SK-N-SH (cell line): ENCODE data around the gene PIGV. TPM values are rescaled to one million over a fixed set of nuclear protein-coding genes. Genes with fewer than 3 reads are reported as not detected.

ENCODE experiments used
- CTCF ChIA-PET: fragments of 300-600, 350-600 bp; formaldehyde crosslinking; extraction: SDS; loops from one replicate; lab custom pipeline; 2021; lab: Yijun Ruan, JAX
- POLR2A ChIA-PET: fragments of 350-600 bp; sonication (Branson Sonifier 250); formaldehyde crosslinking; extraction: SDS; loops from one replicate; lab custom pipeline; 2020; ENCODE audit warnings: antibody characterized with exemption, inconsistent platforms; lab: Yijun Ruan, JAX
- DNase-seq: peaks from one replicate; pipeline ENCODE4 v3.0.0; 2012
- H2AFZ ChIP-seq: fragments of 200-600 bp; sonication (generic); 2 replicates; pipeline ENCODE4 v1.8.1; 2016; ENCODE audit warnings: antibody characterized with exemption, mild to moderate bottlenecking, low read depth
- H3F3A ChIP-seq: fragments of 200-600 bp; sonication (generic); replicated peaks from 2 replicates; pipeline ENCODE3; 2016; ENCODE audit warnings: antibody characterized with exemption, mild to moderate bottlenecking; ENCODE audit not compliant: insufficient read depth
- H3K27ac ChIP-seq, 2 experiments: fragments of 200-500 bp in 1 of 2; fragments of 200-600 bp in 1 of 2; sonication (Bioruptor generic) in 1 of 2; sonication (generic), shearing (Covaris generic) in 1 of 2; 2 replicates each; pipeline versions ENCODE4 v1.5.1 to v1.6.1; 2014 to 2016; ENCODE audit warnings: low read depth in 2 of 2, inconsistent platforms in 1 of 2, low read length in 1 of 2, mild to moderate bottlenecking in 1 of 2, mixed read lengths in 1 of 2
- H3K27me3 ChIP-seq: fragments of 200-600 bp; sonication (generic), shearing (Covaris generic); 2 replicates; pipeline ENCODE4 v1.6.1; 2016; ENCODE audit warnings: mixed run types; ENCODE audit not compliant: insufficient read depth
- H3K36me3 ChIP-seq, 2 experiments: fragments of 200-500 bp in 1 of 2; fragments of 200-600 bp in 1 of 2; sonication (Bioruptor generic) in 1 of 2; sonication (generic) in 1 of 2; replicated peaks in 1 of 2; 2 replicates each; pipeline versions ENCODE3 to v1.5.1; 2014 to 2016; ENCODE audit warnings: low read length in 1 of 2, mild to moderate bottlenecking in 1 of 2; ENCODE audit not compliant: insufficient read depth in 2 of 2, control insufficient read depth in 1 of 2
- H3K4me1 ChIP-seq, 2 experiments: fragments of 200-500 bp in 1 of 2; fragments of 200-600 bp in 1 of 2; sonication (Bioruptor generic) in 1 of 2; sonication (generic), shearing (Covaris generic) in 1 of 2; 2 replicates each; pipeline versions ENCODE4 v1.5.1 to v1.6.1; 2014 to 2016; ENCODE audit warnings: low read depth in 1 of 2, low read length in 1 of 2, mixed run types in 1 of 2; ENCODE audit not compliant: insufficient read depth in 2 of 2, control insufficient read depth in 1 of 2
- H3K4me2 ChIP-seq: fragments of 200-600 bp; sonication (generic), shearing (Covaris generic); 2 replicates; pipeline ENCODE4 v1.6.1; 2017; ENCODE audit warnings: mixed run types
- H3K4me3 ChIP-seq, 2 experiments: fragments of 200-500 bp in 1 of 2; fragments of 200-600 bp in 1 of 2; sonication (Bioruptor generic) in 1 of 2; sonication (generic), shearing (Covaris generic) in 1 of 2; 2 replicates each; pipeline versions ENCODE4 v1.5.1 to v1.8.1; 2014 to 2016; ENCODE audit warnings: low read depth in 2 of 2, inconsistent platforms in 1 of 2, low read length in 1 of 2, mild to moderate bottlenecking in 1 of 2, mixed read lengths in 1 of 2, moderate library complexity in 1 of 2
- H3K79me2 ChIP-seq: fragments of 200-600 bp; sonication (generic); 2 replicates; pipeline ENCODE4 v1.8.1; 2017; ENCODE audit warnings: mild to moderate bottlenecking; ENCODE audit not compliant: insufficient read depth
- H3K9ac ChIP-seq: fragments of 200-600 bp; sonication (generic); 2 replicates; pipeline ENCODE4 v1.6.1; 2017; ENCODE audit warnings: mixed run types
- H3K9me2 ChIP-seq: fragments of 200-600 bp; sonication (generic); 2 replicates; pipeline ENCODE4 v1.6.1; 2017; ENCODE audit warnings: mixed run types
- H3K9me3 ChIP-seq: fragments of 200-600 bp; sonication (generic); 2 replicates; pipeline ENCODE4 v1.6.1; 2017; ENCODE audit warnings: mixed run types, mild to moderate bottlenecking, moderate library complexity
- H4K20me1 ChIP-seq: fragments of 200-600 bp; sonication (generic); 2 replicates; pipeline ENCODE4 v1.6.1; 2017; ENCODE audit warnings: mild to moderate bottlenecking, mixed run types; ENCODE audit not compliant: insufficient read depth
- EP300 ChIP-seq, 2 experiments: IDR thresholded peaks; 2 replicates each; pipeline versions ENCODE4 v1.4.0 to v1.6.1; 2012; ENCODE audit warnings: borderline replicate concordance in 1 of 2, low read depth in 1 of 2, low read length in 1 of 2
- FOSL2 ChIP-seq: IDR thresholded peaks from 2 replicates; pipeline ENCODE4 v1.4.0; 2012; ENCODE audit warnings: low read depth, mild to moderate bottlenecking, moderate library complexity, borderline replicate concordance
- FOXJ3 ChIP-seq: sonication (generic); formaldehyde crosslinking; IDR thresholded peaks from 2 replicates; pipeline ENCODE4 v1.5.1; 2020; ENCODE audit warnings: mild to moderate bottlenecking, missing genetic modification reagents
- JUND ChIP-seq: IDR thresholded peaks from 2 replicates; pipeline ENCODE4 v1.4.0; 2012
- MEF2A ChIP-seq: IDR thresholded peaks from 2 replicates; pipeline ENCODE4 v1.4.0; 2012; ENCODE audit warnings: low read depth, borderline replicate concordance
- NFIC ChIP-seq: IDR thresholded peaks from 2 replicates; pipeline ENCODE4 v1.4.0; 2012; ENCODE audit warnings: borderline replicate concordance
- REST ChIP-seq: IDR thresholded peaks from 2 replicates; pipeline ENCODE4 v1.6.1; 2012; ENCODE audit warnings: mild to moderate bottlenecking, low read depth, low read length, moderate library complexity
- SIN3A ChIP-seq: IDR thresholded peaks from 2 replicates; pipeline ENCODE4 v1.6.1; 2012; ENCODE audit warnings: low read depth, mild to moderate bottlenecking, low read length, moderate library complexity, borderline replicate concordance
- SMC3 ChIP-seq: IDR thresholded peaks from 2 replicates; pipeline ENCODE4 v1.6.1; 2012; ENCODE audit warnings: low read depth, low read length, improper control_type of control experiment
- TCF12 ChIP-seq: IDR thresholded peaks from 2 replicates; pipeline ENCODE4 v1.4.0; 2012
- USF2 ChIP-seq: fragments of 150-350 bp; IDR thresholded peaks from 2 replicates; pipeline ENCODE4 v1.6.1; 2017; ENCODE audit warnings: antibody characterized with exemption, low read length, low read depth, borderline replicate concordance
- YY1 ChIP-seq: IDR thresholded peaks from 2 replicates; pipeline ENCODE4 v1.4.0; 2012; ENCODE audit warnings: low read depth, mild to moderate bottlenecking
- WGBS: methylation state at CpG from one replicate; pipeline ENCODE4 v1.1.6; 2017; ENCODE audit warnings: low lambda C conversion rate; 5-methylcytosine and 5-hydroxymethylcytosine counted together
- polyA plus RNA-seq, 3 experiments: library from polyadenylated mRNA; depleted of rRNA; stranded (reverse); fragments of >200 nt; gene quantifications; 2 replicates each; pipeline ENCODE4 v1.2.3, GENCODE V29; 2012
- TF ChIP-seq, protein P1 (sequence below): IDR thresholded peaks from 2 replicates; pipeline ENCODE4; 2012
- TF ChIP-seq, protein P2 (sequence below): IDR thresholded peaks from 2 replicates; pipeline ENCODE4 v1.4.0; 2012; ENCODE audit warnings: low read depth

PIGV gene
- polyA plus RNA-seq, 1 of the 3 experiments (the other 2 are of a cell fraction): 16.5 TPM

- Histone ChIP-seq H3K9me3 (no peaks in the 10 kb centered on the region), H3K4me2 (no peak overlapping the region), H2AFZ (no peak overlapping the region), H3K27me3 (no peaks in the 10 kb centered on the region), H3K36me3 (peaks cover 60 to 74% of the 10 kb centered on the region in 2 experiments), H3K27ac (peak overlapping the region in 1 of 2 experiments; percentile 96; a peak in 1 of 4 replicates), H3F3A (peaks cover 57% of the 10 kb centered on the region), H3K9me2 (no peaks in the 10 kb centered on the region), H3K4me1 (peaks cover 9 to 38% of the 10 kb centered on the region in 2 experiments; a peak in 3 of 4 replicates), H3K79me2 (peaks cover 58% of the 10 kb centered on the region), H3K4me3 (no peak overlapping the region), H4K20me1 (peaks cover 30% of the 10 kb centered on the region)
- DNase-seq: no peak
- CTCF ChIA-PET: interaction anchor here (0.8 to 2.8 kb wide), 3 partner anchors 21 to 63 kb away, joined by 3 to 9 read pairs (median 4); partner anchors contain the start of gene PIGV
- POLR2A ChIA-PET: no interaction called here
- WGBS: 88% methylated on average over 4 of the region's 4 CpGs
- TF ChIP-seq NFIC (no peak), MEF2A (no peak), USF2 (no peak), EP300 (IDR thresholded peaks at IDR 0.05; ENCODE audit: borderline replicate concordance in 1 of 2, low read depth in 1 of 2, low read length in 1 of 2) (no peak), SMC3 (no peak), FOXJ3 (CRISPR knock-in tag) (no peak)
- TF ChIP-seq, protein P1, sequence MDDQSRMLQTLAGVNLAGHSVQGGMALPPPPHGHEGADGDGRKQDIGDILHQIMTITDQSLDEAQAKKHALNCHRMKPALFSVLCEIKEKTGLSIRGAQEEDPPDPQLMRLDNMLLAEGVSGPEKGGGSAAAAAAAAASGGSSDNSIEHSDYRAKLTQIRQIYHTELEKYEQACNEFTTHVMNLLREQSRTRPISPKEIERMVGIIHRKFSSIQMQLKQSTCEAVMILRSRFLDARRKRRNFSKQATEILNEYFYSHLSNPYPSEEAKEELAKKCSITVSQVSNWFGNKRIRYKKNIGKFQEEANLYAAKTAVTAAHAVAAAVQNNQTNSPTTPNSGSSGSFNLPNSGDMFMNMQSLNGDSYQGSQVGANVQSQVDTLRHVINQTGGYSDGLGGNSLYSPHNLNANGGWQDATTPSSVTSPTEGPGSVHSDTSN: no peak
- TF ChIP-seq, all 33 proteins: peak for 0
- H3K9ac ChIP-seq: no peak overlapping the region
Measured at GRCh38 chr1:26767714-26768113, 20.0 kb upstream of the PIGV start.

GRCh38 chr1:26768755-26769154, 19.0 kb upstream of the PIGV start:
- Histone ChIP-seq H3K4me1 (peaks cover 9 to 43% of the 10 kb centered on the region in 2 experiments; a peak in 3 of 4 replicates), H2AFZ (no peak overlapping the region), H3K9me2 (no peaks in the 10 kb centered on the region), H3K36me3 (peaks cover 65 to 73% of the 10 kb centered on the region in 2 experiments), H3K9ac (no peak overlapping the region), H3K4me2 (no peak overlapping the region), H3K4me3 (no peak overlapping the region), H4K20me1 (peaks cover 22% of the 10 kb centered on the region), H3K27ac (peak overlapping the region in 1 of 2 experiments; percentile 96; a peak in 2 of 4 replicates), H3F3A (peaks cover 62% of the 10 kb centered on the region), H3K9me3 (no peaks in the 10 kb centered on the region), H3K79me2 (peaks cover 57% of the 10 kb centered on the region), H3K27me3 (no peaks in the 10 kb centered on the region)
- peak; percentile 67 for TF ChIP-seq NFIC
- TF ChIP-seq, protein P2, sequence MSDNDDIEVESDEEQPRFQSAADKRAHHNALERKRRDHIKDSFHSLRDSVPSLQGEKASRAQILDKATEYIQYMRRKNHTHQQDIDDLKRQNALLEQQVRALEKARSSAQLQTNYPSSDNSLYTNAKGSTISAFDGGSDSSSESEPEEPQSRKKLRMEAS: peak; percentile 53; the same call in 1 of the 2 replicates
- no peak for TF ChIP-seq FOSL2
- TF ChIP-seq REST: no peak
- TF ChIP-seq, protein P1: peak; percentile 71
- no peak for TF ChIP-seq YY1
- no peak for TF ChIP-seq MEF2A
- 0 out of 2 replicates have a peak, but pooled peaks have one; percentile 76 for TF ChIP-seq SIN3A
- TF ChIP-seq TCF12: peak; percentile 45; the same call in 1 of the 2 replicates
- TF ChIP-seq JUND: 0 out of 2 replicates have a peak, but pooled peaks have one; percentile 12
- WGBS: 50% methylated on average over 3 of the region's 3 CpGs
- ChIA-PET POLR2A (no interaction called here), CTCF (interaction anchor here (0.9 kb wide), 1 partner anchor 65 kb away, joined by 3 read pairs; no protein-coding TSS in a partner anchor)
- no peak for DNase-seq
